GM13976 (cell line): ENCODE data around the gene ZFPM1.

Source experiments
- DNase-seq: peaks from one replicate; pipeline ENCODE4 v3.0.0; 2012; ENCODE audit warnings: low spot score
- in situ Hi-C: fragments of 300-500 bp; cut with MboI; formaldehyde crosslinking; loops from one replicate; pipeline ENCODE4 v1.12.0; 2022; ENCODE audit warnings: low sequenced_read_pairs, mixed read lengths, inconsistent platforms; ENCODE audit not compliant: unreplicated experiment
- TF ChIP-seq, protein P1 (sequence below): IDR thresholded peaks from 2 replicates; pipeline ENCODE4 v1.5.1; 2012; ENCODE audit warnings: borderline replicate concordance, mild to moderate bottlenecking; ENCODE audit not compliant: insufficient read depth; ENCODE audit errors: extremely low read depth, missing control alignments, control extremely low read depth

ZFPM1 gene

DNA sequence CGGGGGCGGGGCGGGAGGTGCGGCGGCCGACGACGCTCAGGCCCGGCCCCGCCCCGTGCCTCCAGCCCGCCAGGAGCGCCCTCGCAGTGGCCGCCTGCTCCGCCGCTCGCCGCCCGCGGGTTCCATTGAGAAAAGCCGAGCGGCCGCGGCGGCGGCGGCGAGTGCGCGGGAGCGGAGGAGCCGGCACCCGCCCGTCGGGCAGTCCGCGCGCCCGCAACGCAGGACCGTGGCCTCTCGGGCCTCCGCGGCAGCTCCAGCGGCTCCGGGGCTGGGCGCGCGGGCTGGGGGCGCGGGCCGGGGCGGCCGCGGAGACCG, at the start of gene ZFPM1:
TSS of gene ZFPM1 (plus strand) at position 64 of the 315 bp plus-strand sequence. CDS start 359 bp downstream, outside the sequence.
- in situ Hi-C loops = no loop called here
- no peak for DNase-seq
- TF ChIP-seq, protein P1, sequence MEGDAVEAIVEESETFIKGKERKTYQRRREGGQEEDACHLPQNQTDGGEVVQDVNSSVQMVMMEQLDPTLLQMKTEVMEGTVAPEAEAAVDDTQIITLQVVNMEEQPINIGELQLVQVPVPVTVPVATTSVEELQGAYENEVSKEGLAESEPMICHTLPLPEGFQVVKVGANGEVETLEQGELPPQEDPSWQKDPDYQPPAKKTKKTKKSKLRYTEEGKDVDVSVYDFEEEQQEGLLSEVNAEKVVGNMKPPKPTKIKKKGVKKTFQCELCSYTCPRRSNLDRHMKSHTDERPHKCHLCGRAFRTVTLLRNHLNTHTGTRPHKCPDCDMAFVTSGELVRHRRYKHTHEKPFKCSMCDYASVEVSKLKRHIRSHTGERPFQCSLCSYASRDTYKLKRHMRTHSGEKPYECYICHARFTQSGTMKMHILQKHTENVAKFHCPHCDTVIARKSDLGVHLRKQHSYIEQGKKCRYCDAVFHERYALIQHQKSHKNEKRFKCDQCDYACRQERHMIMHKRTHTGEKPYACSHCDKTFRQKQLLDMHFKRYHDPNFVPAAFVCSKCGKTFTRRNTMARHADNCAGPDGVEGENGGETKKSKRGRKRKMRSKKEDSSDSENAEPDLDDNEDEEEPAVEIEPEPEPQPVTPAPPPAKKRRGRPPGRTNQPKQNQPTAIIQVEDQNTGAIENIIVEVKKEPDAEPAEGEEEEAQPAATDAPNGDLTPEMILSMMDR = no peak

DNA sequence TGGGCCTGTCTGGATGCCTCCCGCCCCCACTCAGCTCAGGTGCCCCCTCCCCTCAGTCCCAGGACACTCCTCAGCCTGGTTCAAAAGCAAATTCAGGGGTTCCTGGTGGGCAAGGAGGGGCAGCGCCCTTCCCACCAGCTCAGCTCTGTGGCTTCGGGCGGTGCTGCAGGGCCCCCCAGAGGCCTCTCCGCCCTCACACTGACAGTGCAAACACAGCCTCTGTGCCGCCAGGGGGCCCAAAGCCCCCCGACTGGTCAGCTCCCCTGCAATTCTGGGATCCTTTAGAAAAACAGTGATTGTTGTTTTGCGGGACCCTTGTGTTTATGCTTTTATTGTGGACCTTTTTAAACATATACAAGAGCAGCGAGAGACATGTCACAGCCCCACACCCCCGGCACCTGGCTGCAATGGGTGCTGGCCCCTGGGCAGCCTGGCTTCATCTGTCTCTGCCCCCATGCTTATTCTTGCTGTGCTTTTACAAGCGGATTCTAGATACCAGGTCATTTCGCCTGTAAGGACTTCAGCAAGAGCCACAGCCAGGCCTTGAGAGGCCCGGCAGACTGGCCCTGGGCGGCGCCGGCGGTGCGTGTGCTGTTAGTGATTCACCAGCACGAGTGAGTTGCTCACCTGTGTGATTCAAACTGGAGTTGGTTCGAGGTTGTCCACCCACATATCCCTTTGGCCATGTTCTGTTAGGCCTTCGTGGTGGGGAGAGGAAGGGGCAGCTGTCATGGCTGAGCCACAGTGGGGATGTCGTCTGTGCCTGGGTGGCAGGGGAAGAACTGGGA, 49.1 kb upstream of the ZFPM1 start:
- no peak for DNase-seq
- in situ Hi-C loops = no loop called here
- TF ChIP-seq, protein P1 = no peak

DNA sequence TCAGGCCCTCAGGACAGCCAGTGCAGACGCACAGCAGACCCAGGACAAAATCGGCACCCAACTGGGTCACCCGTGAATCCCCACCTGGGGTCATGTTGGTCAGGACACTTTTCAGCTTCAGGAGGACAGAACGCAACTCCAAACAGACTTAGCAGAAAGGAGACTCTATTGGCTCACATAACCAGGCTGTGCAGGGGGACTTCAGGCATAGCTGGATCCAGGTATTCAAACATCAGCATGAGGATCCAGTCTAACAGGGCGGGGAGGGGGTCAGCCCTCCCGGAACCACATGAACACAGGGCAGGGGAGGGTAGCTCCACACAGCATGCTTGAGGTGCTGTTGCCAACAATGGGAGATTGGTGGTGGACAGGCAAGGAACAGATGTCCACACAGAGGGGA, 48.3 kb upstream of the ZFPM1 start:
- in situ Hi-C loops = no loop called here
- TF ChIP-seq, protein P1 = no peak

DNA sequence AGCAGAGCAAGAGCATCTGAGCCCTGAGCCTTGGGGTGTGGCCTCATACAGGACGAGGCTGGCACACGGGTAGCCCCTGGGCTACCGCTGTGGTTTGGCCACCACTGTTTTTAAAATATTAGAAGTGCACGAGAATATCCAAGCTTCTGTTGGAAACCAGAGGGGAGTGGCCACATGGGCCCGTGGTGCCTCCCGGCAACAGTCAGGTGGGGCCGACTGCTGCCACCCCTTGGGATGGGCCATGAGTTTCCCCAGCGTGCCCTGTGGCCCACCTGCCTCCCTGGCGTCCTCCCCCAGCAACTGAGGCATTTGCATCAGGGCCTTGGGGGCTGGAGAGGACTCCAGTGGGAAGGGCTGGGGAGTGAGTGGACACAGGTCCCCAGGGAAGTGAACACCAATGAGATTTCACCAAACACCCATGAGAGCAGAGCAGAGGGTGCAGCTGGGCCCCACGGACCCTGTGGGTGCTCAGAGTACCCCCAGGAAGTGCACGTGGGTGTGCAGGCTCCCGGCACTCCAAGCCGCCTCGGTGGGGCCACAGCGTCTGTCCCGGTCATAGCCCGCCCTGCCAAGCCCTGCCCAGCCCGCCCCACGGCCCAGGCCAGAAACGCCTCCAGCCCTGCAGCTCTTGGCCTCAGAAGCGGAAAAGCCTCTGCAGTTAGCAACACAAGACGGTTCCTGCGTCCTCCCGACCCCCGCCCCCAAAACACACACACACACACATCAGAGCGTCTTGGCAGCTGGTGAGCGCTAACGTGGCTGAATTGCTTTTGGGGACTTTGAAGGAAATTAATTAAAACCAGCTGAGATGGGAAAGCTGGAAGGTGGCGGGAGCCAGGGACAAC, 47.6 kb upstream of the ZFPM1 start:
- in situ Hi-C loops = no loop called here
- TF ChIP-seq, protein P1 = no peak
- DNase-seq = no peak

More for the DNA sequence above, 48.3 kb upstream of the ZFPM1 start:
- no peak for DNase-seq

DNA sequence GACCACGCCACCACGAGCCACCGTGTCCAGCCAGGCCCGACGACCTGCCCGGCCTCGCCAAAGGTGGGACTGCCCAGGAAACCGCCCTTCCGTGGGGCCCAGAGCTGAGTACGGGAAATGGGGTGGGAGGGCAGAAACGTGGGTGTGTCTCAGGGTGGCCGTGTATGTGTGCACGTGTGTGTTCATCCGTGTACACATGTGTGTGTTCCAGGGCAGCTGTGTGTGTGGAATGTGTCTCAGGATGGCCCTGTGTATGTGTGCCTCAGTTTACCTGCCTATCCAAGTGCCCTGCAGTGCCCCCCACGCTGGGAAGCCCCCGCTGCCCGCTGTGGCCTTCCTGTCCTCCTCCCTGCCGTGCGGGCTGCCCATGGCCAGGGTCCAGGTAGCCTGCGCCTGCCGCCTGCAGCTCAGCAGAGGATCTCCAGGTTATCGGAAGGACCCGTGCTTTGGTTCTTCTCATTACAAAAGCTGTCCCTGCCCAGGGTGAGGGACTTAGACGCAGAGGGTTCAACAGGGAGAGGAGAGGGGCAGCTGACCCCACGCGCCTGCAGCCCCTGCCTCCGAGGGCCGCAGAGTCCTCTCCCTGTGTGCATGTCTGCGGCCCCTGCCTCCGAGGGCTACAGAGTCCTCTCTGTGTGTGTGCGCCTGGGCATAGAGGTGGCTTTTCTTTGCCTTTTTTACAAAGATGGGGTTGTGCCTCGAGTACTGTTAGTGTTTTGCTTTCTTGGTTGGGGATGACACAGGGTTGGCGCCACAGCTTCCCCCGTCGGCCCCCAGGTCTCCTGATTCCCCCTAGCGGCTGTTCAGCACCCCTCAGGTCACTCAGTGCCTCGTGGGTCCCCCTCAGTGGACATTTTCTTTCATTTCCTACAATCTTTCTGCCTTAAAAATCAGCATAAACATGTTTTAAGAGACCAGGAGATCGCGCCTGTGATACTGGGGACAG, 46.7 kb upstream of the ZFPM1 start:
- TF ChIP-seq, protein P1 = no peak
- in situ Hi-C loops = no loop called here
- DNase-seq = no peak

DNA sequence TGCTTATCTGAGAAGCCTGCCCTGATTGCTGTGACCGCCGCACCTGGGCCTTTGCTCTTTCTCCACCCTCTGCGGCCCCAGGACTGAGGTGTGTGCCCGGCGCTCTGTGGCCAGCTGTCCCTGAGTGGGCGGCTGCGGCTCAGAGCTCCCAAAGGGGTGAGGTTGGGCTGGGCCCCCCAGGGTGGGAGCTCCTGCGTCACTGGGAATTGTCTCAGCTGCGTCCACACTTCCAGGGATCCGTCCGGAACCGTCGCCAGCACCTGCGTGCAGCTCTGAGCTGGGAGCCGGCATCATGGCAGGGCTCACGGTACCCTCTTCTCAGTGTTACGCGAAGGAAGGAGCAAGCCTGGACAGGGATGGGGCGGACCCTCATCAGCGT, 46.0 kb upstream of the ZFPM1 start:
- DNase-seq = no peak
- TF ChIP-seq, protein P1 = no peak
- in situ Hi-C loops = no loop called here
